ENCODE results near the gene OPN1SW.

DNA sequence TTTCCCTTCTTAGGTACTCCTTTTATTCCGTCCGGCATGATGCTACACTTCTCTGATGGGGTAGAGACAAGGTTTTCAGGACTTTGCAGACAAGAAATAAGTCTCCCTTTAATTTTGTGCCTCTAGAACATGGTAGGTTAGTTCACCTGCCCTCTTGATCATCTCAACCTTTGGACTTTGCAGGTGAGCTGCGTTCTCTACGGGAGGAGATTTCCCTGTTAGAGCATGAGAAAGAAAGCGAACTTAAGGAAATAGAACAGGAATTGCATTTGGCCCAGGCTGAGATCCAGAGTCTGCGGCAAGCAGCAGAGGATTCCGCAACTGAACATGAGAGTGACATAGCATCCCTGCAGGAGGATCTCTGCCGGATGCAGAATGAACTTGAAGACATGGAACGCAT is 25.4 kb upstream of the OPN1SW start:
- TF ChIP-seq EZH2 (IDR thresholded peaks at IDR 0.05; ENCODE audit: insufficient read depth, poor library complexity, severe bottlenecking) (no peak), EZH2phosphoT487 (IDR thresholded peaks at IDR 0.05; ENCODE audit: insufficient read depth, low read depth) (no peak)

All from GM23248 (cell line).